Testis (tissue), 3 donors: Measurements from ENCODE around the gene FBLN1. TPM values are rescaled to one million over a fixed set of nuclear protein-coding genes. Genes with fewer than 3 reads are reported as not detected.
"Not testable (repeated sequence)": the region's sequence is repeated elsewhere in the genome, so short reads cannot be mapped to it uniquely, and the experiment has no call there.

Experiments
- DNase-seq: peaks from one replicate; pipeline ENCODE4 v3.0.0-alpha.2; 2019
- H3K27ac ChIP-seq, 2 donors: fragments of 200-600 bp; sonication (generic); one replicate each; pipeline ENCODE4 v1.5.1; 2019
- H3K27me3 ChIP-seq: fragments of 200-600 bp; sonication (generic); one replicate; pipeline ENCODE4 v1.5.1; 2019
- H3K36me3 ChIP-seq: fragments of 200-600 bp; sonication (generic); one replicate; pipeline ENCODE4 v1.5.1; 2017; ENCODE audit warnings: low read depth; ENCODE audit errors: missing control alignments
- H3K4me1 ChIP-seq: fragments of 200-600 bp; sonication (generic); one replicate; pipeline ENCODE4 v1.5.1; 2019
- H3K4me3 ChIP-seq, 2 donors: fragments of 200-600 bp; sonication (generic); one replicate each; pipeline ENCODE4 v1.5.1; 2017 to 2019
- H3K9me3 ChIP-seq: fragments of 200-600 bp; sonication (generic); one replicate; pipeline ENCODE4 v1.5.1; 2017
- POLR2A ChIP-seq: fragments of 450-650 bp; IDR thresholded peaks from one replicate; pipeline ENCODE4 v1.6.1; 2017; ENCODE audit warnings: antibody characterized with exemption, mild to moderate bottlenecking, moderate library complexity
- WGBS, 2 donors: methylation state at CpG; one replicate each; pipeline ENCODE4 v1.1.5; 2018; 5-methylcytosine and 5-hydroxymethylcytosine counted together
- intact Hi-C: fragments of 100-400 bp; cut with DNase I; formaldehyde crosslinking; loops from one replicate; pipeline ENCODE4 v1.15.1; 2023; ENCODE audit warnings: low total_unique reads
- polyA plus RNA-seq: library from polyadenylated mRNA; stranded (reverse); fragments of 350-450 nt; fragmentation: Illumina TruSeq; extraction: RNeasy Lipid Tissue Mini Kit (QIAGEN cat#74804); gene quantifications from one replicate; pipeline ENCODE4 v1.2.3, GENCODE V29; 2014; ENCODE audit warnings: low read depth, low replicate concordance; ENCODE audit not compliant: insufficient read depth
- total RNA-seq, 2 donors: library from RNA; depleted of rRNA; stranded (reverse); fragments of >200 nt; gene quantifications; one replicate each; pipeline ENCODE4 v1.2.3, GENCODE V29; 2016
- TF ChIP-seq, protein P1 (sequence below), 3 experiments: fragments of 450-650 bp in 2 of 3; fragments of 200-600 bp in 1 of 3; sonication (generic) in 1 of 3; IDR thresholded peaks; one replicate each; pipeline ENCODE4 v1.5.1; 2016 to 2019; ENCODE audit warnings: antibody characterized with exemption in 3 of 3, mild to moderate bottlenecking in 2 of 3, moderate library complexity in 1 of 3

Gene FBLN1
- total and polyA plus RNA-seq, 3 donors from 2014 or later: 32.4 to 154 (median 42.2) TPM

DNA sequence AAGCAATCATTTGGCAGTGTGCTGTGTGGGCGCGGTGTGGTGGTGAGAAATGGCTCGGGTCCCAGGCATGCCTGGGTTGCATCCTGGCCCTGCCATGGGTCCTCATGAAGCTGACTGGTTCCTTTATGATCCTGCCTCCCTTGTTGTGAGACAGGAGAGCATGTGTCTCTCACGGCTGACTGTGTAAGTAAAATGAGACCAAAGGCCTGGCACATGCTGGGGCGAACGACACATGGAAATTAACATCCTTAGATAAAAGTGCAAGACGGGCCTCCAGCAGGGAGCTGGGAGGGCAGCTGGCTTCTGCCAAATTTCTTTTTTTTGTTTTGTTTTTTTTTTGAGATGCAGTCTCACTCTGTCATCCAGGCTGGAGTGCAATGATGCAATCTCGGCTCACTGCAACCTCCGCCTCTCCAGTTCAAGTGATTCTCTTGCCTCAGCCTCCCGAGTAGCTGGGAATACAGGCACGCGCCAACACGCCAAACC is 9.4 kb upstream of the FBLN1 start:
- Histone ChIP-seq H3K4me3 (no peak overlapping the region), H3K9me3 (no peaks in the 10 kb centered on the region), H3K27ac (no peak overlapping the region), H3K27me3 (no peaks in the 10 kb centered on the region), H3K4me1 (no peaks in the 10 kb centered on the region), H3K36me3 (no peaks in the 10 kb centered on the region)
- TF ChIP-seq POLR2A: no peak
- TF ChIP-seq, protein P1, sequence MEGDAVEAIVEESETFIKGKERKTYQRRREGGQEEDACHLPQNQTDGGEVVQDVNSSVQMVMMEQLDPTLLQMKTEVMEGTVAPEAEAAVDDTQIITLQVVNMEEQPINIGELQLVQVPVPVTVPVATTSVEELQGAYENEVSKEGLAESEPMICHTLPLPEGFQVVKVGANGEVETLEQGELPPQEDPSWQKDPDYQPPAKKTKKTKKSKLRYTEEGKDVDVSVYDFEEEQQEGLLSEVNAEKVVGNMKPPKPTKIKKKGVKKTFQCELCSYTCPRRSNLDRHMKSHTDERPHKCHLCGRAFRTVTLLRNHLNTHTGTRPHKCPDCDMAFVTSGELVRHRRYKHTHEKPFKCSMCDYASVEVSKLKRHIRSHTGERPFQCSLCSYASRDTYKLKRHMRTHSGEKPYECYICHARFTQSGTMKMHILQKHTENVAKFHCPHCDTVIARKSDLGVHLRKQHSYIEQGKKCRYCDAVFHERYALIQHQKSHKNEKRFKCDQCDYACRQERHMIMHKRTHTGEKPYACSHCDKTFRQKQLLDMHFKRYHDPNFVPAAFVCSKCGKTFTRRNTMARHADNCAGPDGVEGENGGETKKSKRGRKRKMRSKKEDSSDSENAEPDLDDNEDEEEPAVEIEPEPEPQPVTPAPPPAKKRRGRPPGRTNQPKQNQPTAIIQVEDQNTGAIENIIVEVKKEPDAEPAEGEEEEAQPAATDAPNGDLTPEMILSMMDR (IDR thresholded peaks at IDR 0.05): no peak
- DNase-seq: no peak
- intact Hi-C loops: no loop called here
- WGBS, 2 donors: 82 to 85% methylated on average over 13 of the region's 13 CpGs

DNA sequence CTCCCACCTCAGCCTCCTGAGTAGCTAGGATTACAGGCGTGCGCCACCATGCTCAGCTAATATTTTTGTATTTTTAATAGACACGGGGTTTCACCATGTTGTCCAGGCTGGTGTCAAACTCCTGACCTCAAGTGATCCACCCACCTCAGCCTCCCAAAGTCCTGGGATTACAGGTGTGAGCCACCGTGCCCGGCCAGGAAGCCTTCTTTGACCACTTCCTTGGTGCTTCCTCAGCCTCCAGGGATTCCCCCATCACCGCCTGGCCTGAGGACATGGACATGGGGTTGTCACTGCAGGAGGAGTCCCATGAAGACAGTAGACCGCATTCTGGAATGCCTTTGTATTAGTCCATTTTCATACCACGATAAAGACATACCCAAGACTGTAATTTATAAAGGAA is 8.4 kb upstream of the FBLN1 start:
- DNase-seq, H3K4me1 ChIP-seq, H3K4me3 ChIP-seq, H3K36me3 ChIP-seq, intact Hi-C loops, H3K9me3 ChIP-seq, H3K27me3 ChIP-seq, H3K27ac ChIP-seq: not testable (repeated sequence)
- WGBS, 2 donors: 82 to 95% methylated on average over 8 of the region's 8 CpGs

DNA sequence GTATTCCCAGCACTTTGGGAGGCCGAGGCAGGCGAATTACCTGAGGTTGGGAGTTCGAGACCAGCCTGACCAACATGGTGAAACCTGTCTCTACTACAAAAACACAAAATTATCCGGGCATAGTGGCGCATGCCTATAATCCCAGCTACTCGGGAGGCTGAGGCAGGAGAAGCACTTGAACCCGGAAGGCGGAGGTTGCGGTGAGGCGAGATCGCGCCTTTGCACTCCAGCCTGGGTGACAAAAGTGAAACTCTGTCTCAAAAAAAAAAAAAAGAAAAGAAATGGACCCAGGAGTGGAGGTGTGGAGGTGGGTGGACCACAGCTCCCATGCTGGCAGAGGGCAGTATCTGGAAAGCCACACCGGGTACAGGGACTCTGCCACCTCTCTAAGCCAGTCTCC is 7.1 kb upstream of the FBLN1 start:
- DNase-seq, H3K9me3 ChIP-seq, H3K27ac ChIP-seq, H3K36me3 ChIP-seq, intact Hi-C loops, H3K4me1 ChIP-seq, H3K4me3 ChIP-seq, H3K27me3 ChIP-seq: not testable (repeated sequence)
- 91 to 94% methylated on average over 13 of the region's 13 CpGs for WGBS, 2 donors

DNA sequence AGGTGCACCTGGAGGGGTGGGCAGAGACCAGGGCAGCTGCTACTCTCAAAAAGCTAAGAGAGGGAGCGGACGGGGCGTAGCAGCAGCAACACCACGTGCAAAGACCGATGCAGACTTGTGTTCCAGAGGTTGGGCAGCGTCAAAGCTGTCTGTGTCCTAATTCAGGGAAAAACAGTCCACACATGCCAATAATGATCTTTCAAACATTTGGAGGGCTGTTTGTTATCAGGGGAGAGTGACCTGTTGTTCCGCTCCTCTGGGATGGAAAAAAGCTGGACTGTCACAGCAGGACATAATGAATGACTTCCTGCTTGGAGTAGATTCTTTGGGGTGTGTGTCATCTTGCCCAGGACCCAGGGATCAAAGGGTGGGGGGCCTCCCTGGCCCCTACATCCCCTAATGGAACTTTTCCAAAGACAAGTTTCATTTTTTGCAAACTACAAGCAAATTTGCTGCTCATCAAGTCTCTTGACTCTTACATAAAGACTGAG is 6.2 kb upstream of the FBLN1 start:
- H3K27ac ChIP-seq: no peak overlapping the region
- no peaks in the 10 kb centered on the region for H3K9me3 ChIP-seq
- TF ChIP-seq, protein P1 (IDR thresholded peaks at IDR 0.05): no peak
- no peak for TF ChIP-seq POLR2A
- WGBS, 2 donors: 63 to 75% methylated on average over 7 of the region's 7 CpGs
- intact Hi-C loops: no loop called here
- no peaks in the 10 kb centered on the region for H3K27me3 ChIP-seq
- H3K36me3 ChIP-seq: no peaks in the 10 kb centered on the region
- no peak for DNase-seq
- H3K4me1 ChIP-seq: no peaks in the 10 kb centered on the region
- H3K4me3 ChIP-seq: no peak overlapping the region

DNA sequence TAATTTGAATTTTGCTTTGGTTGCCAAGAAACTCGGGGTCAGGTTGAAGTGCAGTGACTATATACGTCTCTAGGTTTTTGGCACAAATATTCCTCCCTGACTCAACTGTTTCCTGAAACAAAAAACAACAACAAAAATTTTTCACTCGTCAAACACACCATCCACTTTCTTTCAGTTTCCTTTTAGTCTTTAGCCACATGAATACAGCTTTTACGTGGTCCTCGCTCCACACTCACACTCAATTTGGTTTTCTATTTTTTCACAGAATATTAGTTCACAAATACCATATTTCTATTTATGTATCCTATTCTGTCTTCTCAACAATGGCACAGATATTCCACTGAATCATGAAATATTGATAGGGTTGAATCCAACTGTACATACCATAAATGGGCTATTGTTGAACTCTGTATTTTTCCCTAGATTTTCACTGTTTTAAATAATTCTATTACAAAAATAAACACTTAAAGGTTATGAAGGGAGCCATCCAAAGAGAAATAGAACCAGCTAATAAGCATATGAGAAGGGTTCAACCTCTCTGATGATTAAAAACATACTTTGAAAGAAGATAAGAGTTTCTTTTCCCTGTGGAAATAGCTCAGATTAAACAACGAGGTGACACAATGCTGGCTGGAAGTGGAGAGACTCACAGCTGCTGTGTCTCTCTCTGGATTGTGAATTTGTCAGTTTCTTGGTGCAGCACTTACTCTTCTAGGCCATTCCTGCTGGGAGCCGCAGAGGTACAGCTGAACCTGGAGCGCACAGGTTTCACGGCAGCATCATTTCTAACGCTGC is 5.1 kb upstream of the FBLN1 start:
- Histone ChIP-seq H3K4me3 (no peak overlapping the region), H3K27ac (no peak overlapping the region), H3K27me3 (no peaks in the 10 kb centered on the region), H3K9me3 (no peaks in the 10 kb centered on the region), H3K36me3 (no peaks in the 10 kb centered on the region), H3K4me1 (no peaks in the 10 kb centered on the region)
- TF ChIP-seq POLR2A: no peak
- TF ChIP-seq, protein P1 (IDR thresholded peaks at IDR 0.05): no peak
- WGBS, 2 donors: 66 to 68% methylated on average over 10 of the region's 10 CpGs
- no peak for DNase-seq
- intact Hi-C loops: no loop called here

DNA sequence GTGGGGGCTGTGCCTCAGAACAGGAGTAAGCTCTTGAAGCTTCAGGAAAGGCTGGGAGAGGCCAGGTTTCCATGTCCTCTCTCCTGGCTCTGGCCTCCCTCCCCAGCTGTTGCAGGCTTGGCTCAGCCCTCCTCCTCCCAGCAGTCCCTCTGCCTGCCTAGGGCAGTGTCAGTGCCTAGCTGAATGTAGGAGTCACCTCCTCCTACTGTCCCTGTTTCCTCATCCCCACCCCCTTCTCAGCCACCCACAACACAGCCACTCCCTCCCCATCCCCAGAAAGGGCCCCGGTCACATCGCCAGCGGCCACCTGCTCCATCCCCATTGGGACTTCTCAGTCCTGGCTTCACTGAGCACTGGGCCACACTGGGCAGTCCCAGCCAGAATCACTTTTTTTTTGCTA is 2.9 kb upstream of the FBLN1 start:
- intact Hi-C loops: no loop called here
- DNase-seq: no peak

More for the DNA sequence above, 2.9 kb upstream of the FBLN1 start:
- peaks cover 13% of the 10 kb centered on the region for H3K4me1 ChIP-seq
- H3K27ac ChIP-seq: no peak overlapping the region
- H3K36me3 ChIP-seq: no peaks in the 10 kb centered on the region
- no peaks in the 10 kb centered on the region for H3K27me3 ChIP-seq
- no peaks in the 10 kb centered on the region for H3K9me3 ChIP-seq
- WGBS, 2 donors: 93 to 100% methylated on average over 3 of the region's 3 CpGs
- TF ChIP-seq, protein P1 (IDR thresholded peaks at IDR 0.05): no peak
- TF ChIP-seq POLR2A: no peak
- H3K4me3 ChIP-seq: no peak overlapping the region
